GM18868 (cell line): ENCODE data around the gene ZDHHC14.

Source experiments
- ATAC-seq: cut with Tn5 transposase; IDR thresholded peaks from one replicate; pipeline ENCODE4 v1.9.1; 2021; ENCODE audit warnings: mild to moderate bottlenecking, moderate library complexity; ENCODE audit not compliant: unreplicated experiment

The ZDHHC14 gene

DNA sequence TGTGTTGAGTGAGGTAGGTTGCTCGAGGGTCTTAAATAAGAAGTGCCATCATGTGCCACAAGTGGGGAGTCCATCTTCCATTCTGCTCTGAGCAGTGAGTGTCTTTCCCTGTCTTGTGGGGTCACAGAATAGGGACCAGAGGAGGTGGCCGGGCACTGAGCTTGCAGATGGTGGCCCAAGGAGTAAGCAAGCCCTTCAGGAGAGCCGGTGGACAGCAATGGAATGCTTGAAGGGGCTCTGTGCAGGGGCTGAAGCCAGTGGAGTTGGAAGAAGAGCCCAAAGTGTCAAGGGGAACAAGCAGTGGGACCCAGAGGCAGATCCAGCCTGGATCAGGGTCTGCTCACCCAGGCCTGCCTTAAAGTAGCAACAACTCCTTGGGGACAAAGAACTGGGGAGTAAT lies 228.6 kb downstream of the ZDHHC14 start:
- no peak for ATAC-seq

DNA sequence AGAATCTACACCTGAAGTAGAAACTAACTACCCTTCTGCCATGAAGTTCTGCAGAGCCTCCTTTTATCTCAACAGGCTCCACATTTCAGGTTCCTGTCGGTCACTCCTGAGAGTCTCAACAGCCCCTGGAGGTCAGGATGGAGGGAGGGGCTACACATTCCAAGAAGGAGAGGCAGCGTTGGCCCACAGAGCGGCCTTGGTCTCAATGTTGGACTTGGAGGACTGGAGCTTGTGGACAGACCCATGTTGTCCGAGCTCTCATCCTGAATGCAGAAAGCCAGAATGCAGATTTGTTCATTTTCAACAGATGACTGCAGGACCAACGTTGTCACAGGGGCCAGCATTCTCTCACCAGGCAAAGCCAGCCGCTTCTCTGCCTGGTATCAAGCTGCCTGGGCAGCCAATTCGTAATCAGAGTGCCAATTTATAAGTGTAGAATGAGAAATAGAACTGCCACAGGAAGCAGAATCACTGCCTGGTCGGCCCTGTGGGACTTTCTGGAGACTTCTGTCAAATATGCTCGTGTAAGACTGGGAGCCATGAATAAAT lies 229.5 kb downstream of the ZDHHC14 start:
- no peak for ATAC-seq

GRCh38 chr6:157611406-157611805 lies 230.4 kb downstream of the ZDHHC14 start:
- ATAC-seq: no peak

- no peak for ATAC-seq
Measured at GRCh38 chr6:157613011-157613522, 232.1 kb downstream of the ZDHHC14 start.

DNA sequence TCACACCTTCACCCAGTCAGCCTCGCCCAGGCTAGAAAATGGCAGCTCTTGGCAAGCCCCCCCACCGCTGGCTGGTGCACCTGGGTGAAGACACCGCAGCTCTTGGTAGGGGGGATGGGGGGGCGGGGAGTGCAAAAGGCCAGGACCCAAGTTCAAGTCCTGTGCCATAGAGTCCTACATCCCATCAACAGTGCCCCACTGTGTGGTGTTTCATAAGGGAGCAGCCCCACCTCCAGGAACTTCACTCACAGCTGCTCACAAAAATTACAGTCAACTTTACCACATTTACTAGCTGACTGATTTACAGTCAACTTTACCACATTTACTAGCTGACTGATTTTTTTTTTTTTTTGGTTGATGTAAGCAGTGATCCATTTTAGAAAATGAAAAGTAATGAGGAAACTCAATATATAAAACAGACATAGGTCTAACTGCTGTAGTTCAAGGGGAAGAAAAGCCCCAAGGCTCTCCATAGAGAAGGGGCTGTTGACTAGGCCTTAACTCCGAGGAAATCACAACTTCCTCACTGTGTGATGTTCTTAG lies 233.1 kb downstream of the ZDHHC14 start:
- ATAC-seq: no peak

GRCh38 chr6:157615420-157615769 lies 234.4 kb downstream of the ZDHHC14 start:
- ATAC-seq: no peak

DNA sequence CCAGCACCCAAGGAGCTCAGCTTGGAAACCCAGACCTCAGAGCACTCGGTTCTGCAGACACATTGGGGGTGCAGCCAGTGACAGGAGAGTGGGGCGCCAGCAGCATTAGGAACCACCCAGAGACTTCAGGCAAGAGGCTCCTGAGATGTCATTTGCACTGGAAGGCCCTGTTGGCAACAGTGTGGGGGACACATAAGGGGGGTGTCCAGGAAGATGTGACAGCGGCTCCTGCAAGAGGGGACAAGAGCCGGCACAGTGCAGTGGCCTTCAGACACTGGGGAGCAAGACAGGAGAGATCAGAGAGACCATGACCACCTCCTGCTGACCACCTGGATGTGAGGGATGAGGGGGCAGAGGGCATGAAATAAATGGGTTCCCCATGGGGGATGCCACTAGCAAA lies 235.0 kb downstream of the ZDHHC14 start:
- ATAC-seq: no peak

GRCh38 chr6:157620944-157621343 lies 240.0 kb downstream of the ZDHHC14 start:
- ATAC-seq: no peak

- no peak for ATAC-seq
Measured at GRCh38 chr6:157621406-157621805, 240.4 kb downstream of the ZDHHC14 start.

DNA sequence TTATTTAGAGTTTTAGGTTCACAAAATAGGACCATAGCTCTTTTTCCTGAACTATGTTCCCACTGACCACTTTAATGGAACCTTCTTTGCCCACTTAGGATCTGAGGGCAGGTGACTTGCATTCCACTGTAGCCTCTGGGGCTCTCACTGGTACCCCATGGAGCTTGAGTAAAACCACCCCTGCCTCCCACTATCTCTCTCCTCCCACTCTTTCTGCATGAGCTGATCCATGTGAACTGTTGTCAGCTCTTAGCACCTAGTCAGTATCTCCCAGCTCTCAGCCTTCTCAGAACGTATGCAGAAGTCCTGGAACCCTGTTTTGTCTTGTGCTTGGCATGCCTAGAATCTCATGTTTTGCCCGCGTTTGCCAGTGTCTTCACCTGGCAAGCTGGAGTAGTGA lies 241.4 kb downstream of the ZDHHC14 start:
- ATAC-seq: no peak

DNA sequence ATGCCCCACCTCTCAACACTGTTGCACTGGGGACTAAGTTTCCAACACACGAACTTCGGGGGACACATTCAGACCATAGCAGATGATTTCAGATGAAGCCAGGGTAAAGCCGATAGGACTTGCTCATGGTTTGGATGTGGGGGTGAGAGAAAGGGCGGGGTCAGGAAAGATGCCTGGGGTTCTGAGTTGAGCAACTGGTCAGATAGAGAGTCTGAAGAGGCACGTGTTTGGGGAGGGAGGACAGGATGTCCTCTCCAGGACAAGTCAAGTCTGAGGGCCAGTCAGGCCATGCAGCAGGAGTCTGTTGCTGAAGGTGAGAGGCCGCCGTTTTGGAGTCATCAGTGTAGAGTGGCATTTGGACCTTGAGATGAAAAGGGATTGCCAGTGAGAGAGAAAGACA lies 244.1 kb downstream of the ZDHHC14 start:
- ATAC-seq: no peak

GRCh38 chr6:157625764-157626163 lies 244.8 kb downstream of the ZDHHC14 start:
- no peak for ATAC-seq

DNA sequence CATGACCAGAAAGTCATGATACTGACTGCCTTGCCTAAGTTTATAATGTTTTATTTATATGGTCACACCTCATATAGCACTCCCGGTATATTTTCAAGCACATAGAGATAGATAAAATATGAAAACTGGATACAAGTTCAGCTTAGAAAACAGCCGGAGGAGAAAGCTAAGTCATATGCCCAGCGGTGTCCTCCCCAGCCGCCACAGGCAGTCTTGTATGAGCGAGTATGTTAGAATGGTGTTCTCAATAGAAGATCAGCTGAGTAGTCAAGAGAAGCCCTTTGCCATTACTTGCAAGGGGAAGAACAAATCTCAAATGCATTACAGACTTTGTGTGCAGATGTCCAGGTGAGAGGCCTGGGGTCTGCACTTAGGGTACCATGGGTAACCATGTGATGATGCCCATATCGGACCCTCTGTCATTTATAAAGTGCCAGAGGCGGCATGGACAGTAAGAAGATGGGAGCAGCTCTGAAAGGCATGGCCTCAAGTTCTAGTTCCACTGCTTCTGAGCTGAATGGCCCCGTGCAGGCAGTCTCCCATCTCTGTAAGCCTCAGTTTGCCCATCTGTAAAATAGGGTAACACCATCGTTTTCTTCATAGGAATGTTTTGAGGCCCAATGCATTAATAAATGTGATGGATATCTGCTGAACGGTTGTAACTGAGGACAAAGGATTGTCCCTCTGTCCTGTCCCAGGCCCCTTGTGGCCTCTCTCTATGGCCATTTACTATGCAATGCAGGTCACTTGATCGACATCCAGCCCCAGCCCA lies 246.4 kb downstream of the ZDHHC14 start:
- no peak for ATAC-seq

DNA sequence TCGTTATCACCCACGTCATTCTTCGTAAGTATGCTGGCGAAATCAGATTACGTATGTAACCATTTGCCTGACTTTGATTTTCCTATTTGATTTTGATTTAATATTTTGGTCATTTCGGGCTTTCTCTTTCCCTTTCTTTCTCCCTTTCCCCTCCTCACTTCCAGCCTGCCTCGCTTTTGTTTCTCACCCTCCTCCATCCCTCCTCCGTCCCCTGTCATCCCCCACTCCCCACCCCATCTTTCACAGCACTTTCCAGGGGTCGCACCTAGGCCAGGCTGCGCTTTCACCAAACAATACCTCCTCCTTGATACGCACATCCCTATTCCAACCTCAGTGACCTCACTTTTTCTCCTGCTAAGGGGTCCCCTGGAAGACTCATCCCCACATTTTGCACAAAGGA lies 247.5 kb downstream of the ZDHHC14 start:
- ATAC-seq: no peak

- no peak for ATAC-seq
Measured at GRCh38 chr6:157629220-157629619, 248.2 kb downstream of the ZDHHC14 start.

GRCh38 chr6:157630463-157631080 lies 249.6 kb downstream of the ZDHHC14 start:
- ATAC-seq: no peak

DNA sequence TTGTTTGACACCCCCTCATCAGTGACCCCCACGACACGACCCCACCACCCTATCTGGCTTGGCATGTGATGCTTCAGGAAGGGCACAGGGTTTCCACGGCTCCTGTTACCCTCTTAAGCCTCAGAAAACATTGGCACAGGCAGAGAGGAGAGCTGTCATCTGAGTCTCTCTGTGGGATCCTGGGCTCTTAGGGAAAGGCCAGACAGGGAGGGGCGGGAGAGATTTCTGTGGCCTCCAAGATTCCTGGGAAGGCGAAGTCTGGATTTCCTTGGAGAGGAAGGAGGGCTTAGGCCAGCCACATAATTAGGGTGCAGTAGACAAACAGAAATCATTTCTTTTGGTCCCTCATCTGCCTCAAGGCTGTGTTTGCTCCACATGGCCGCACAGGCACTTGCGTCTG lies 250.4 kb downstream of the ZDHHC14 start:
- no peak for ATAC-seq

DNA sequence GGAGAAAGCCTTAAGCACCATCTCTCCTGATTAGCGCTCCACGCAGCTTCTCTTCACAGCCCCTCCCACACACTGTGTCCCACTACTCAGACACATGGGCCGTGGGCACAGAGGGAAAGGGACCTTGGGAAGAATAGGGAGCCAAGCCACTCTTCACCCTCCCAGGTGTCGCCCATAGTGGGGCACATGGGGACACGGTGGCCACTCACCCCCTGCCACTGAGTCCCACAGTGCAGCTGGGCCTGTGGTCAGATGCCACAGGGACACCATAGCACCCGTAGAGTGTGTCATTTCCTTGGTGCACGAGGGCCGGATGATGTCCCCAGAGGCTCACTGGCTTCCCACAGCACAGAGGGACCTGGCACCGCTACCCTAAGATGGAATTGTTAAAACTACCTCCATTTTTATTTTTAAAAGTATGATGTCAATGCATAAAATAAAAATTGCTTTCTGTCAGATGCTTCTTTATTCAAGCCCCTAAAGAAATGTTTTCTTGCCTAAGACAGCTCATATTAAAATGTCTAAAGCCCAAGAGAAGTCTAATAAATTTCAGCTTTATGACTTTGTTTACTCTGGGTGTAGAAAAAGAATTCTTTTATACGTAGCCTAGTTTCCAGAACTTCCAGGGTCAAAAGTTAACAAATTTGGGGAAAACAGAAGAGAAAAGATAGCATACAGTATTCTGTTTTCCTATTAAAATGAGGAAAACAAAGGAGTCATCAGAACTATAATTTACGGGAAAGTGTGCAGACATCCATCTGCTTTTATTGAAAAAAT lies 251.0 kb downstream of the ZDHHC14 start:
- no peak for ATAC-seq

- no peak for ATAC-seq
Measured at GRCh38 chr6:157632821-157633220, 251.8 kb downstream of the ZDHHC14 start.

GRCh38 chr6:157634546-157634945 lies 253.6 kb downstream of the ZDHHC14 start:
- no peak for ATAC-seq
